ENCODE results near the gene CDC42BPA. TPM values are rescaled to one million over a fixed set of nuclear protein-coding genes. Genes with fewer than 3 reads are reported as not detected.

The CDC42BPA gene
- total and polyA plus RNA-seq, 9 of the 15 experiments (the other 6 are each of a cell fraction or from before 2014, with no cell fraction given): 8.0 to 77.5 (median 52.1) TPM

GRCh38 chr1:227152525-227152924, 165.8 kb downstream of the CDC42BPA start:
- H3K27me3 ChIP-seq (ENCODE audit: control insufficient read depth in 2 of 2, insufficient read depth in 2 of 2, low read length in 2 of 2): no peaks in the 10 kb centered on the region
- H3K36me3 ChIP-seq (ENCODE audit: control insufficient read depth, insufficient read depth, low read length): peaks cover 16% of the 10 kb centered on the region
- no peaks in the 10 kb centered on the region for H3K9me1 ChIP-seq (ENCODE audit: control insufficient read depth, insufficient read depth, low read length)
- intact Hi-C loops (cut with micrococcal nuclease): no loop called here
- H3K4me1 ChIP-seq (replicated peaks in 1 of 2; ENCODE audit: control insufficient read depth in 2 of 2, insufficient read depth in 2 of 2, low read length in 2 of 2): no peaks in the 10 kb centered on the region
- H3K4me2 ChIP-seq (ENCODE audit: insufficient read depth, low read length): no peak overlapping the region
- no peak overlapping the region for H3K9ac ChIP-seq (ENCODE audit: insufficient read depth in 1 of 2, low read depth in 2 of 2, low read length in 2 of 2)
- BruUV-seq (replicated peaks): no TSS peak
- FAIRE-seq (no peak), ATAC-seq (no peak), DNase-seq (ENCODE audit: extremely low read depth in 1 of 4, low spot score in 3 of 4) (no peak)
- H2AFZ ChIP-seq (ENCODE audit: low read depth, low read length): no peak overlapping the region
- TF ChIP-seq STAT5B (CRISPR knock-in tag; IDR thresholded peaks at IDR 0.05) (no peak), ATF1 (CRISPR knock-in tag; IDR thresholded peaks at IDR 0.05) (no peak), ATF1 (tag; IDR thresholded peaks at IDR 0.05) (no peak), TAL1 (IDR thresholded peaks at IDR 0.05) (no peak), SNRNP70 (optimal IDR thresholded peaks at IDR 0.05; ENCODE audit: low read depth, low read length) (no peak), YY1 (IDR thresholded peaks at IDR 0.05; ENCODE audit: borderline replicate concordance in 1 of 3, control insufficient read depth in 1 of 3, extremely low read depth in 1 of 3, insufficient read depth in 3 of 3, insufficient read length in 1 of 3, insufficient replicate concordance in 2 of 3, low read depth in 1 of 3, low read length in 2 of 3) (no peak), ZNF174 (CRISPR knock-in tag; IDR thresholded peaks at IDR 0.05) (no peak), E2F1 (CRISPR knock-in tag; IDR thresholded peaks at IDR 0.05) (no peak), ZNF592 (IDR thresholded peaks at IDR 0.05) (no peak)
- no peaks in the 10 kb centered on the region for H3K9me3 ChIP-seq (replicated peaks; ENCODE audit: control insufficient read depth, insufficient read depth, low read depth, low read length)
- 96% methylated on average over 2 of the region's 2 CpGs for WGBS (ENCODE audit: insufficient coverage, low coverage, missing lambda C conversion rate)
- no peak overlapping the region for H3K27ac ChIP-seq (ENCODE audit: extremely low read depth, low read depth, low read length)
- CTCF ChIA-PET (ENCODE audit: low intra/inter-chr PET ratio): interaction anchor here (0.6 kb wide), 1 partner anchor 300 kb away, joined by 3 read pairs; no protein-coding TSS in a partner anchor
- in situ Hi-C loops (cut with MboI): no loop called here
- peaks cover 50% of the 10 kb centered on the region for H3K79me2 ChIP-seq (ENCODE audit: control insufficient read depth, insufficient read depth, low read length)
- POLR2A ChIA-PET: no interaction called here
- H4K20me1 ChIP-seq (replicated peaks; ENCODE audit: control insufficient read depth, insufficient read depth, low read length): no peaks in the 10 kb centered on the region
- H3K4me3 ChIP-seq: no peak overlapping the region
